Smooth muscle cell of the brain vasculature (primary cell): ENCODE data around the gene SLC66A2.

ENCODE experiments used
- DNase-seq: peaks from one replicate; pipeline ENCODE4 v3.0.0-alpha.2; 2012; ENCODE audit warnings: low read depth, low spot score

Gene SLC66A2

DNA sequence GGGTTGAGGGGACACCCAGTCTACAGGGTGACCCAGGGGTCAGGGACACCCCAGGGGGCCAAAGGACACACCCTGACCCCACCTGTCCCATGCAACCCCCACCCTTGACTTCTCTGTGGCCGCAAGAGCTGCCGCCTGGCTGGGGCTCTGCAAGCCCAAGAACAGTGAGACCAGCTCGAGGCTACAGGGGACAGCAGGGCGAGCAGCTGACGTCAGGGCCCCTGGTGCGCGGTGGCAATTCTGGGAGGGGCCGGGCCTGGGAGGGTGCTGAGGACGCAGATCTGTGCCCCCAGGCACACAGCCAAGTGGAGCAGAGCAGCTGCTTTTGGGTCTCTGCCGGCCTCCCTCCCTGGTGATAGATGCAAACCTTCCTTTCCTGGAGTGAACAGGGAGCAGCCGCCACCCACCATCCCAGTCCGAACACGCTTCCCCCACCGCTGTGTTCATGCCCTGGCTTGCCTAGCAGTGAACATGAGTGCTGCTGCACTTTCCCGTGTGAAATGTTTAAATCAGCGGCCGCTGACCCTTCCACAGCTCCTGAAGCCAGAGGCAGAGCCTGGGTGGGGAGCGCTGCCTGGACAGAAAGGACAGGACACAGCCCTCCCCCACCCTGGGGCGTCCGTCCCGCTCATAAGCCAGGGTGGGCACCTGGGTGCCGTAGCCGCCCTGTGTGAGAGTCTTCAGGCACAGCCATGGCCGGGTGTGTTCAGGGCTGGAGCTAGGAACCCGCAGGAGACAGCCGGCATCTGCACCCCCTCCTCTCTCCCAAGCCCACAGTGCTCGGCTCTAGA lies 46.9 kb downstream of the SLC66A2 start:
- no peak for DNase-seq

DNA sequence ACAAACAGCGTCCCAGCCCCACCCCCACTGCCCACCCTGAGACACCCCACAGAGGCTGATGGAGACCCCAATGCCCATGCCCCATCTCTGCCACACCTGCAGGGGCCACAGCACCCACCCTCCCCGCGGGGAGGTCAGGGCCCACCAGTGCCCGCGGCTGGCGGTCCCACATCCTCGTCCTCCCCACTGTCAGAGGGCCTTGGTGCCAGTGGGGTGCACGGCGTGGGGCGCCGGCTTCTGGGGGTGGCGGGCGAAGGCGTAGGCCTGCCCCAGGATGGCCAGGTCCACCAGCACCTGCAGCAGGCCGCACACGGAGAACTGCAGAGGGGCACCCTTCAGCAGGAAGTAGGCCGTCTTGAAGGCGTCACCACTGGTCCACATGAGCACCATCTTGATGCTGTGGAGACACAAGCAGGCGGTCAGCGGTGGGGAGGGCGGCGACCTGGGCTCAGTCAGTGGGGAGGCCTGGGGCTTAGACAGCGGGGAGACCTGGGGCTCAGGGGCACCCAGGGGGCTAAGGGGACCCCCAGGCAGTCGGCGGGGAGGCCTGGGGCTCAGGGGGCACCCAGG lies 47.6 kb downstream of the SLC66A2 start:
- DNase-seq: no peak

DNA sequence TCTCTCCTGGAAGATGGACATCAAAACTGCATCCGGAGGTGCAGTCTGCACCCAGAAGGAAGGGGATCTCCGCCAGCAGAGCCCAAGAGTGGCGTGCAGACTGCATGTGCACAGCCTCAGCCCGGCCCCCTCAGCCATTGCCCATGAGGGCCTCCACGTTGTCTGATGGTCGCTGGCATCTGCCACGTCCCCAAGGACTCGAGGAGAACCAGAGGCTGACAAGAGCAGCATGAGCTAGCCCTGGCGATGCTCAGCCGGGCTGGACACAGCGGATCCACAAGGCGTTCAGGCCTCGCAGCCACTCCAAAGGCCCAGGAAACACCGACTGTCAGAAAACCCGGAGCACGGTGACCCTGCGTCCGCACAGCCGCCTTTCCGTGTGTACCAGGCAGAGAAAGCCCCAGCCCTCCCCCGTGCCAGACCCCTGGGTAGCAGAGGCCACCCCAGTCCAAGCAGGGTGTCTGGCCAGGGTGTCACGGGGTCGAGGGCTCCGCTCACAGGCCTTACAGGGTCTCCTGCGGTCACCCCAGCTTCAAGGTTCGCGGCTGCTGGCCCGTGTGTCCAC lies 48.3 kb downstream of the SLC66A2 start:
- no peak for DNase-seq

DNA sequence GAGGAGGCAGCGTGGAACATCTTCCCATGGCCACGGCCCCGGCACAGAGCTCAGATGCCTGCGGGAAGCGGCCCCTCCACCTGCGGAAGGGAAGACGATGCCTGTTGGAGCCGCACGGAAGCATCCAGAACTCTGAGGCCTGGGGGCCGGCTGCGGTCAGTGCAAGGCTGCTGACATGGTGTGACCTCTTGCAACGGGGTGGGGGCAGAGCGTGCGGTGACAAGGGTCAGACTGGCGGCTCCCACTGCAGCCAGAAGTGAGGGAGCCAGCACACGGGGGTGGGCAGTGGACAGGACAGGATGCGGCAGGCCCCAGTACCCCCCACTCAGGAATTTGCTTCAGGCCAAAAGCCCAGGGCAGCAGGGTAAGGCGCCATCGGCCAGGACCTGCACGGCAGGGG lies 48.8 kb downstream of the SLC66A2 start:
- no peak for DNase-seq

DNA sequence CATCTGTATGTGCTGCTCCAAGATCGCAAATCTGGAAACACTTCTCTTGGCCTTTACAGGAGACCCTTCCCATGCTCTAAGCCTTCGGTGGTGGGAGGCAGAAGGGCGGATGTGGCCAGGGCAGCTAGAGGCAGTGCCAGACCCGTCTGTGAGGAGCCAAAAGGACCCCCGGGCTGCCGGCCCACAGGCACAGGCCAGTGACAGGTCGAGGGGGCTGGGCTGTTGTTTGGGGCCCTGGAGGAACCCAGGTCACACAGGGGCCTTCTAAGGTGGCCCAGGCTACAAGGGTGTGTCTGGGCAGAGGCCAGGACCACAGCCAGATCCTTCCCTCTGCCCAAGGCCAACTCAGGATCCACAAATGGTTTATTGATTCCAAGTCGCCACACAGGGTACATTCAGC lies 49.4 kb downstream of the SLC66A2 start:
- DNase-seq: no peak

DNA sequence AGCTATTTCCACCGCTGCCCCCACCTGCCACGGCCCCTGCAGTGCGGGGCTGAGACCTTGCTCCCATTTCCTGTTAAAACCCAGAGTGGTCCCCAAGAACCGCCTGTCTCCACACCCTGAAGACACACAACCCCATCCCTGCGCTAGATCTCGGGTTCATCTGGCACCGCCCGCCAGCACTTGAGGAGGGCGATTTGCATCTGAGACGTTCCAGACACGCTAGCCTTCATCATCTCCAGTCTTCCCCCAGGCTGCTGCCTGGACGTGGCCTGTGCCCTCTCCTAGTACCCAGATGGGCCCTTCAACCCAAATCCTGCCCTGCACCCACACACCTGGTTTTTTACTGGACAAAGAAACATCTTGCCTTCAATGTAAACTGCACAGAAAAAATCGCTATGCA lies 49.8 kb downstream of the SLC66A2 start:
- DNase-seq: no peak

DNA sequence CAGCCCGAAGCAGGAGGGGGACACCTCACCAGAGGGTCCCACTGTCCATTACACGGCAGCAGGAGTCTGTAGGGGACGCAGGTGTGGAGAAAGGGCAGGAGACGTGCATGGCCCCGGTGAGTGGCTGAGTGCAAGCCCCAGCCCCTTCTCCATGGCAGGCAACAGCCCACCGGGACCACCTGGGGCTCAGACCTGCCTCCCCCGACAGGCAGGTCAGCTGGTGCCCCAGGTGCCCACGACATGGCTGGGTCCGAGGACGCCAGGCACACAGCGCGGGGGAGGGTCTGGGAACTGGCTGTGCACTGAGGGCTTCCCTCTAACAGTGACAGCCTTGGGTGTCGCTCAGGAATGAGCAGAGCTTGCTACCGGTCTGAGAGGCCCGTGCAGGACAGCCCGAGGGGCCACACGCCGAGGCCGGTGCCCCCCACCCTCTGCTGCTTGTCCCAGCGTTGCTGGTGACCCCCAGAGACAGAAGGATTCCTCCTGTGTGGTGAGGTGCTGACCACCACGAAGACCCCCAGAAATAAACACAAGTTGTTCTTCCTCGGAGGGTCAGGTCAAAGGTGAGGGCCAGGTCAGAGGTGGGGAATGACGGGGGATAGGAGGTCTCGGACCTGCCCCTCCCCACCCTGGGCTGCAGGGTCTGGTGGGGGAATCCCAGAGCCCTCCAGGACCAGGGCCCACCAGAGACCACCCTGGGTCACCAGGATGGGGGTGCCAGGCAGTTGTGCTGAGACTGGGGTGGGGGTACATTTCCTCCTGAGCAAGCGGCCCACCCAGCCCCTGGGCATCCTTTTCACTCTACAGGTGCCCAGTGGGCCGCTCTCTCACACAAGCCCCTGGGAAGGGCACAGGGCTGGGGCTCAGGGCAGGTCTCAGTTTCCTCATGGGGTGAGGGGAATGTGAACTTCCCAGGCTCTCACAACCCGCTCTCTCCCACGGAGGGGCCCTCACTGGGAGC lies 50.6 kb downstream of the SLC66A2 start:
- DNase-seq: no peak

DNA sequence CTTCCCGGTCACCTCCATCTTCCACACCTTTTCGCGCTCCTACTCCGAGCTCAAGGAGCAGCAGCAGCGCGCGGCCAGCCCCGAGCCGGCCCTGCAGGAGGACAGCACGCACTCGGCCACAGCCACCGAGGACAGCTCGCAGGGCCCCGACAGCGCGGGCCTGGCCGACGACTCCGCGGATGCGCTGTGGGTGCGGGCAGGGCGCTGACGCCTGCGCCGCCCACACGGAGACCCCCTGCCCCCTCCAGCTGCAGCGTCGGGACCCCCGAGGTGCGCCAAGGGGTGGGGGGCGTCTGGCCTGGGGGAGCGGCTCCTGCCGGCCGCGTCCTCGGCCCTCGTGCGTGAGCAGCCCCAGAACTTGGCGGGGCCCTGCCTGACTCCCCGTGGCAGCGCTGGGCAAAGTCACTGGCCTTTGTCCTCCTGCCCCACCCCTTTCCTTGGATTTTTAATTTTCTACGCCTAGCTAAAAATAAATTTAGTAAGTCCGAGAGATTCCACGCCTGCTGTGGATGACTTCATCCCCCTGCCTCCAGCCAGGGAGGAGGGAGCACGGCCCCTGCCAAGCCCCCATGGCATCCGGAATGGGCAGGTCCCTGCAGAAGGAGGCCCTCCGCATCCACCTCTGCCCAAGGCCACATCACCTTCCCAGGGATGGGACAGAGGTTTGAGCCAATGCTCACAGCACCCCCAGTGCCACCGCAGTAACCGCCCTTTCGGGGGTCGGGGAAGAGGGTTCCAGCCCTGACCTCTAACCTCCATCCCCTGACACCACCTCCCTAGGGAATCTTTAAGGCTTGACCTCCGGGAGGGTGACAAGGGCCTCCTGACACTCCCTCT lies 51.6 kb downstream of the SLC66A2 start:
- DNase-seq: no peak

DNA sequence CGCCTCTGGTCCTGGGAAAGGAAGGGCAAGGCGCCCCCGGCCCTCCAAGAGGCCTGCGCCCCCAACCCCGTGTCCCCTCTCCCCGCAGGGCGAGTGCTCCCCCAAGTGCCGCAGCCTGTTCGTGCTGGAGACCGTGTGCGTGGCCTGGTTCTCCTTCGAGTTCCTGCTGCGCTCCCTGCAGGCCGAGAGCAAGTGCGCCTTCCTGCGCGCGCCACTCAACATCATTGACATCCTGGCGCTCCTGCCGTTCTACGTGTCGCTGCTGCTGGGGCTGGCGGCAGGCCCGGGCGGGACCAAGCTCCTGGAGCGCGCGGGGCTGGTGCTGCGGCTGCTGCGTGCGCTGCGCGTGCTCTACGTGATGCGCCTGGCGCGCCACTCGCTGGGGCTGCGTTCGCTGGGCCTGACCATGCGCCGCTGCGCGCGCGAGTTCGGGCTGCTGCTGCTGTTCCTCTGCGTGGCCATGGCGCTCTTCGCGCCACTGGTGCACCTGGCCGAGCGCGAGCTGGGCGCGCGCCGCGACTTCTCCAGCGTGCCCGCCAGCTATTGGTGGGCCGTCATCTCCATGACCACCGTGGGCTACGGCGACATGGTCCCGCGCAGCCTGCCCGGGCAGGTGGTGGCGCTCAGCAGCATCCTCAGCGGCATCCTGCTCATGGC lies 52.4 kb downstream of the SLC66A2 start:
- DNase-seq: no peak

DNA sequence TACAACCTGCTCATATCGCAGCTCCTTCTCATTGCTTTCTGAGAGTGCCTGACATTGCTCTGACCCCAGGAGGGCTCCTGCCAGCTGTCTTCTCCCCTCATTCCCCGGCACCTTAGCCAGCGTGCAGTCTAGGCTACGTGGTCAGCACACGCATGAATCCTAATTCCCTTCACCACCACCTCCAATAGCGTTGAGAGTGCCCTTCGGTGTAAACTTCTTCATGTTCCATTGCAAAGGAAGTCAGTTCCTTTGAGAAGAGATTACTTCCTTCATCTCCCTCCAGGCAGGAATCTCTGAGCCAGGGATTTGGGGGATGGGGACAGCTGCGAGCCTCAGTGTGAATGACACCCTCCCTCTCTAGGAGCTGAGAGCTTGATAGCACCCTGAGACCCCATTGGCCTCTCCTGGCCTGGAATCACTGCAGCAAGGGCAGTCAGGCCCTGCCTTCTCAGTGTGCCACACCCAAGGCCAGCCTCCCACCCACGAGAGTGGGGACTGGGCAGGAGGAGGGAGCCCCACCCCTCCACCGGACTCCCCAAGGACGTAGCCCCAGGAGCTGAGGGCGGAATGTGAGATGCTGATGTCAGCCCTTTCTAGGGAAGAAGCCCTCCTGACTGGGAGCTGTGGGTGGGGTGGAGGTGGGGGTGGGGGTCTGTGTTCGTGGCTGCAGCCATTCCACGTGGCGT lies 53.4 kb downstream of the SLC66A2 start:
- DNase-seq: no peak

DNA sequence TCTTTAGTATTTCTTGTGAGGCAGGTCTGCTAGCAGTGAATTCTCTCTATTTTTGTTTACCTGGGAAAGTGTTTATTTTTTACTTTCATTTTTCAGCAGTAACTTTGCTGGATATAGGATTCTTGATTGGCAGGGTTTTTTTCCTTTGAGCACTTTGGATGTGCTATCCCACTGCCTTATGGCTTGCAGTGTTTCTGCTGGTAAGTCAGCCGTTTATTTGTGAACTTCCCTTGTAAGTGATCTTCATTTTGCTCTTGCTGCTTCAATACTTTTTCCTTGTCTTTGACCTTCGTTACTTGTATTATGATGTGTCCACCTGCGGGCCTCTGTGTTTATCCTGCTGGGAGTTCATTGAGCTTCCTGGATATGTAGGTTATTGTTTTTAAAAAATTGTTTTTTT lies 54.7 kb downstream of the SLC66A2 start:
- no peak for DNase-seq

DNA sequence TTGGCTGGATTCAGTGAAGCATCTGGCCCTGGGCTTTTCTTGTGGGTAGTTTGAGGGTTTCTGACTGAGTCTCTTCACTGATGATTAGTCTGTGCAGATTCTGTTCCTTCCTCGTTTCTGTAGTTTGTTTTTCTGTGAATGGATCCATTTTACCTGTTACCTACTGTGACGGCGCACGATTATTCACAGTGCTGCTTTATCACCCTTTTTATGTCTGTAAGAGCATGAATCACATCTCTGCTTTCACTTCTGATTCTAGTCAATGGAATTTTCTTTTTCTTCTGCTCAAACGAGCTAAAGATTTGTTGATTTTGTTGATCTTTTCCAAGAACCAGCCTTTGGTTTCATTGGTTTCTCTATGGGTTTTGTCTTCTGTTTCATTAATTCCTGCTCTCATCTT lies 60.8 kb downstream of the SLC66A2 start:
- no peak for DNase-seq

DNA sequence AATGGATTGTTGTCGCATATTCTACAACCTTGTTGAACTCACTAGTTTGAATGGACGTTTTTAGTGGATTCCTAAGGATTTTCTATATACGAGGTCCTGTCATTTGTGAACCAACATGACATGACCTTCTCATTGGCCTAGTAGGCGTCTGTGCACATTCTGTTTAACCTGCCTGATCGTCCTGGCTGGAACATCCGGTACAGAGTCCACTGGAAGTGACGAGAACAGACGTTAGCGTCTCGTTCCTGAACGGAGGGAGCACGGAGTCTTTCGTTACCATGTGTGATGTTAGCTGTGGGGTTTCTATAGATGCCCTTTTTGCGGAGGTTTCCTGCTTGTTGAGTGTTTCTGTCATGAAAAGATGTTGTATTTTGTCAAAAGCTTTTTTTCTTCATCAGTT lies 61.9 kb downstream of the SLC66A2 start:
- no peak for DNase-seq

DNA sequence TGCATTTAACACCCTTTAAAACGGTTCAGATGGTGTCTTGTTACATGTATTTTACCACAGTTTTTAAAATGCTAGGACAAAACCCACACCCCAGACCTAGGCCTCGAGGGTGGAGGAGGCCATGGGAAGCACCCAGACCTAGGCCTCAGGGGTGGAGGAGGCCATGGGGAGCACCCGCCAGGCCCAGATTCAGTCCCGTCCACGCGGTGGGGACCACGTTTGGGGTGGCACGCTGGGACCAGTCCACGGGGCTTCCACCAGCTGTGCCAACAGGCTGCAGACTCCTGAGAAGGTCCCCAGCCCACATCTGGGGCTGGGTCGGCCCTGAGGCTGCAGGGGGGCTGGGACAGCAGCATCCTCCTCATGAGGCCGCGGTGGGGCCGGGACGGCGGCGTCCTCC lies 63.4 kb downstream of the SLC66A2 start:
- no peak for DNase-seq

DNA sequence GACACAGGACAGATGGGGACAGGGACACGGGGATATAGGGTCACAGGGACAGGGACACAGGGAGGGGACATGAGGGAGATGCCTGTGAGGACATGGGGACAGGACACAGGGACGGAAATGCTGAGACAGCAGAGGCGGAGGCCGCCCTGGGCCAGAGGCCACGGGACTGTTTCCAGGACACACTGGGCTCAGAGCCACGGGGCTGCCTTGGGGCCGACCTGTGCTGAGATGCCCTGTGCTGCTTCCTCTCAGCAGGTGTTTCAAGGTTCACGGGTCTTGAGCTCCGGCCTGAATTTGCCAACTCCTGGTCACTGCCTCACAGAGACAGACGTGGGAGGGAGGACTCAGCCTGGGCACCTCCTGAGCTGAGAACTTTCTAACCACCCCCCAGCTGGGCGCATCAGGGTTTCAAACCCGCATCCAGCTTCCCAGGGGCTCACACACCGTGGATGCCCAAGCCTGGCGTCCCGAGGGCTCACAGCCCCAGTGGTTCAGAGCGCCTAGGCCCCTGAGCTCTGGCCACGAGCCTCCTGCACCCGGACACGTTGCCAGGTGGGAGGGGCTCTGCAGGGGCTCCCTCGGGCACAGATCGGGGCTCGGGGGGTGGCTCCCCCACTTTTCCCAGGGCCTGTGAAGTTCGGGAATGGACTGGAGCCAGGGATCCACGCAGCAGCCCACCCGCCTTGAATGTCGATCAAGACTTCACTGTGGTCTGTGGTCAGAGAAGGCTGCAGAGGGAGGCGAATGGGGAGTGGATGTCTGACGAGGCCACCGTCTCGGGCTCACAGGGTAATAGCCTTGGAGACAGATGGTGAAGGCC lies 64.1 kb downstream of the SLC66A2 start:
- DNase-seq: no peak

DNA sequence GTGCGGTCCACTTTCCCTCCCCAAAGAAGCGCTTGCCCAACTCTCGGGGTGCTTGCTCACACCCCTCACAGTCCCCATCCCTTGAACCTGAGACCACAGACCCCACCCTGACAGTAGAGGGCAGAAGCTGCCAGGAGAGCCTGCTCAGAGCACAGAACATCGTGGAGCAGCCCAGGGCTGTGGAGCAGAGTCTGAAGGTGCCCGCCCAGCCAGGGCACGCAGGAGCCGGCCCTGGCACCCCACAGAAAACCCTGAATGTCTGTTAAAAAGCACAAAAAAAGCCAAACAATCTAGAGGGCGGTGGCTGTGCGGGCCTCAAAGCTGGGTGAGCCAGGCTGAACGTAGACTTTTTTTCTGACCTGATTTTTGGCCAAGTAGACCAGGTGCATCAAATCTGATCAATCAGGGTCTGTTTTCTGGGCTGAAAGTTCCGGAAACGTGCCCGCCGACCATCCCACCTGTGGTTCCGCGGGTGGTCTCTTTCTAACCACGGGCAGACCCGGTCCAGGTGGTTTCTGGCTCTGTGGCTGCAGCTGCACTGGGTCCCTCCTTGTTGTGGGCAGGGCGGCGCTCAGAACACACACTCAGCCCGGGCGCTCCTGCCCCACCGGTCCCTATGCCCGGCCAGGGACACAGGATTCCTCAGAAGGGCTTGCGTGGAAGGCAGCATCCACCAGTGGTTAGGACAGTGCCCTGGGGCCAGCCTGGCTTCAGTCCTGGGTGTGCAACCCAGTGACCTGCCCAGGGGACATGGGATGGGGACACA lies 66.3 kb downstream of the SLC66A2 start:
- DNase-seq: no peak

DNA sequence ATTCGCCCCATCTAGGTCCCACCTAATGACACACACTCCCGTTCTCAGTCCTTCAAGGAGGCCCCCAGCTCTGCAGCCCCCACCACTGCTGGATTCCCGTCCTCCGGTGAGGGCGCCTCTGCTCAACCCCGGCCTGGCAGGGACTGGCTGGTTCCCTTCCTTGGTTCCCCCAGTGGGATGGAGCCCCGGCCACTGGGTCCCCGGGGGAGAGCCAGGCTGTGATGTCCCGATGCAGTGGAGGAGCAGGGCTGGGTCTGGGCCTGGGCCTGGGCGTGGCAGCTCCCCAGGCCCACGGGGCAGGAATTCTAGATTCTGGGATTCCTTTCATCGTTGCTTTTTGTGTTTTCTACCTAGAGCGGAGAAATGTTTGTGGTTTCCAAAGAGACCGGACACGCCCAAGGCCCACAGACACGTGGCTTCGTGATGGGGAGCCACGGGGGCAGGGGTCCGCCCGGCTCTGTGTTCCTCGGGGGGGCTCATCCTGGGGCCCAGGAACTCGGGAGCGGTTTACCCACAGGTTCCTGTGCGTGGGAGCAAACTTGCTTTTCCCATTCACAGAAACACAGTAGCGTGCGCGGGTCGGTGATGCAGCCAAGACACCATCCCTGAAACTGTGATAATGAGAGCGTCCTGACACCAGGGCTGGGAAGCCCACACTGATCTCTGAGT lies 67.0 kb downstream of the SLC66A2 start:
- DNase-seq: no peak
